Measurements from ENCODE around the gene WDFY3.

The WDFY3 gene

GRCh38 chr4:84927428-84927827 lies 39.1 kb downstream of the WDFY3 start:
- no peaks in the 10 kb centered on the region; the same call in 1 of the 2 replicates for H3K79me2 ChIP-seq (ENCODE audit: insufficient read depth, low read length)
- no peaks in the 10 kb centered on the region; the same call in 1 of the 2 replicates for H3K36me3 ChIP-seq (ENCODE audit: insufficient read depth, low read length)
- H3K9me3 ChIP-seq (ENCODE audit: insufficient read depth, low read depth, low read length): no peaks in the 10 kb centered on the region
- no peak overlapping the region for H3K4me2 ChIP-seq (ENCODE audit: low read depth, low read length, poor library complexity, severe bottlenecking)
- no peaks in the 10 kb centered on the region for H3F3A ChIP-seq (ENCODE audit: low read depth)
- no peaks in the 10 kb centered on the region for H4K20me1 ChIP-seq (ENCODE audit: insufficient read depth, low read length, poor library complexity, severe bottlenecking)
- no peaks in the 10 kb centered on the region for H3K4me1 ChIP-seq (ENCODE audit: insufficient read depth, low read length, poor library complexity, severe bottlenecking)
- no peak for TF ChIP-seq CTCF (conservative IDR thresholded peaks at IDR 0.05; ENCODE audit: low read length)
- no peak for TF ChIP-seq EZH2phosphoT487 (IDR thresholded peaks at IDR 0.05; ENCODE audit: borderline replicate concordance)
- H3K27me3 ChIP-seq (ENCODE audit: insufficient read depth, low read length, poor library complexity, severe bottlenecking): no peaks in the 10 kb centered on the region
- no peak overlapping the region for H3K4me3 ChIP-seq (ENCODE audit: low read length, poor library complexity, severe bottlenecking)
- no peak overlapping the region for H3K9ac ChIP-seq (ENCODE audit: low read depth, low read length, poor library complexity, severe bottlenecking)
- H3K9me2 ChIP-seq (replicated peaks; ENCODE audit: low read depth, low read length): no peaks in the 10 kb centered on the region
- no peak overlapping the region for H2AFZ ChIP-seq (ENCODE audit: low read length)

GRCh38 chr4:84925558-84925957 lies 40.9 kb downstream of the WDFY3 start:
- Histone ChIP-seq H4K20me1 (ENCODE audit: insufficient read depth, low read length, poor library complexity, severe bottlenecking) (no peaks in the 10 kb centered on the region), H3K4me3 (ENCODE audit: low read length, poor library complexity, severe bottlenecking) (no peak overlapping the region), H3K9ac (ENCODE audit: low read depth, low read length, poor library complexity, severe bottlenecking) (no peak overlapping the region), H3K9me3 (ENCODE audit: insufficient read depth, low read depth, low read length) (no peaks in the 10 kb centered on the region), H3K27me3 (ENCODE audit: insufficient read depth, low read length, poor library complexity, severe bottlenecking) (no peaks in the 10 kb centered on the region), H3K4me1 (ENCODE audit: insufficient read depth, low read length, poor library complexity, severe bottlenecking) (no peaks in the 10 kb centered on the region), H3K4me2 (ENCODE audit: low read depth, low read length, poor library complexity, severe bottlenecking) (no peak overlapping the region), H3K36me3 (ENCODE audit: insufficient read depth, low read length) (no peaks in the 10 kb centered on the region), H2AFZ (ENCODE audit: low read length) (no peak overlapping the region), H3F3A (ENCODE audit: low read depth) (no peaks in the 10 kb centered on the region), H3K9me2 (replicated peaks; ENCODE audit: low read depth, low read length) (no peaks in the 10 kb centered on the region), H3K79me2 (ENCODE audit: insufficient read depth, low read length) (no peaks in the 10 kb centered on the region; the same call in 1 of the 2 replicates)
- TF ChIP-seq EZH2phosphoT487 (IDR thresholded peaks at IDR 0.05; ENCODE audit: borderline replicate concordance) (no peak), CTCF (conservative IDR thresholded peaks at IDR 0.05; ENCODE audit: low read length) (no peak)

DNA sequence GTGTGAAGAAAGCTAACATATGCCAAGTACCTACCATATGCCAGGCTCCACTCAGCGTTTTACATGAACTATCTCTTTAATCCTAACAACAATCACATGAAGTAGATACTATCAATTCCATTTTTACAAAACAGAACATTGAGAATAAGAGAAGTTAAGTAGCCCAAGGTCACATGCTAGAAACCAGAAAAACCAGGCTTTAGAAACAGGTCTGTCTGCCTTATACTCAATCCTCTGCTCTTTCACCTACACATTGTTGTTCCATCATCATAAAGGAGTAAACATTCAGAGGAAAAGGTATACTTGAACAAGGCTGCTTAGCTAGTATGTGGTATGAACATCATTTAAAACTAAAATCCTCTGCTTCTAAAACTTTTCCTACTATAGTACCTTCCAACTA lies 42.1 kb downstream of the WDFY3 start:
- H3F3A ChIP-seq (ENCODE audit: low read depth): no peaks in the 10 kb centered on the region
- H3K9me2 ChIP-seq (replicated peaks; ENCODE audit: low read depth, low read length): no peaks in the 10 kb centered on the region
- H3K9me3 ChIP-seq (ENCODE audit: insufficient read depth, low read depth, low read length): no peaks in the 10 kb centered on the region
- TF ChIP-seq CTCF (conservative IDR thresholded peaks at IDR 0.05; ENCODE audit: low read length): no peak
- no peak for TF ChIP-seq EZH2phosphoT487 (IDR thresholded peaks at IDR 0.05; ENCODE audit: borderline replicate concordance)
- no peaks in the 10 kb centered on the region; the same call in 1 of the 2 replicates for H3K79me2 ChIP-seq (ENCODE audit: insufficient read depth, low read length)
- no peak overlapping the region for H3K9ac ChIP-seq (ENCODE audit: low read depth, low read length, poor library complexity, severe bottlenecking)
- H2AFZ ChIP-seq (ENCODE audit: low read length): no peak overlapping the region
- no peaks in the 10 kb centered on the region for H4K20me1 ChIP-seq (ENCODE audit: insufficient read depth, low read length, poor library complexity, severe bottlenecking)
- H3K4me3 ChIP-seq (ENCODE audit: low read length, poor library complexity, severe bottlenecking): no peak overlapping the region
- no peaks in the 10 kb centered on the region for H3K4me1 ChIP-seq (ENCODE audit: insufficient read depth, low read length, poor library complexity, severe bottlenecking)
- H3K36me3 ChIP-seq (ENCODE audit: insufficient read depth, low read length): no peaks in the 10 kb centered on the region
- H3K27me3 ChIP-seq (ENCODE audit: insufficient read depth, low read length, poor library complexity, severe bottlenecking): no peaks in the 10 kb centered on the region
- no peak overlapping the region for H3K4me2 ChIP-seq (ENCODE audit: low read depth, low read length, poor library complexity, severe bottlenecking)
